SK-N-SH (cell line): ENCODE results near the gene VPS50. TPM values are rescaled to one million over a fixed set of nuclear protein-coding genes. Genes with fewer than 3 reads are reported as not detected.
A peak's percentile ranks its signal among the peaks of the same experiment; 100 is the strongest.
"Not testable (repeated sequence)": the region's sequence is repeated elsewhere in the genome, so short reads cannot be mapped to it uniquely, and the experiment has no call there.

Experiments
- CTCF ChIA-PET: fragments of 300-600, 350-600 bp; formaldehyde crosslinking; extraction: SDS; loops from one replicate; lab custom pipeline; 2021; lab: Yijun Ruan, JAX
- POLR2A ChIA-PET: fragments of 350-600 bp; sonication (Branson Sonifier 250); formaldehyde crosslinking; extraction: SDS; loops from one replicate; lab custom pipeline; 2020; ENCODE audit warnings: antibody characterized with exemption, inconsistent platforms; lab: Yijun Ruan, JAX
- DNase-seq: peaks from one replicate; pipeline ENCODE4 v3.0.0; 2012
- H2AFZ ChIP-seq: fragments of 200-600 bp; sonication (generic); 2 replicates; pipeline ENCODE4 v1.8.1; 2016; ENCODE audit warnings: antibody characterized with exemption, mild to moderate bottlenecking, low read depth
- H3F3A ChIP-seq: fragments of 200-600 bp; sonication (generic); replicated peaks from 2 replicates; pipeline ENCODE3; 2016; ENCODE audit warnings: antibody characterized with exemption, mild to moderate bottlenecking; ENCODE audit not compliant: insufficient read depth
- H3K27ac ChIP-seq, 2 experiments: fragments of 200-500 bp in 1 of 2; fragments of 200-600 bp in 1 of 2; sonication (Bioruptor generic) in 1 of 2; sonication (generic), shearing (Covaris generic) in 1 of 2; 2 replicates each; pipeline versions ENCODE4 v1.5.1 to v1.6.1; 2014 to 2016; ENCODE audit warnings: low read depth in 2 of 2, inconsistent platforms in 1 of 2, low read length in 1 of 2, mild to moderate bottlenecking in 1 of 2, mixed read lengths in 1 of 2
- H3K27me3 ChIP-seq: fragments of 200-600 bp; sonication (generic), shearing (Covaris generic); 2 replicates; pipeline ENCODE4 v1.6.1; 2016; ENCODE audit warnings: mixed run types; ENCODE audit not compliant: insufficient read depth
- H3K36me3 ChIP-seq, 2 experiments: fragments of 200-500 bp in 1 of 2; fragments of 200-600 bp in 1 of 2; sonication (Bioruptor generic) in 1 of 2; sonication (generic) in 1 of 2; replicated peaks in 1 of 2; 2 replicates each; pipeline versions ENCODE3 to v1.5.1; 2014 to 2016; ENCODE audit warnings: low read length in 1 of 2, mild to moderate bottlenecking in 1 of 2; ENCODE audit not compliant: insufficient read depth in 2 of 2, control insufficient read depth in 1 of 2
- H3K4me1 ChIP-seq, 2 experiments: fragments of 200-500 bp in 1 of 2; fragments of 200-600 bp in 1 of 2; sonication (Bioruptor generic) in 1 of 2; sonication (generic), shearing (Covaris generic) in 1 of 2; 2 replicates each; pipeline versions ENCODE4 v1.5.1 to v1.6.1; 2014 to 2016; ENCODE audit warnings: low read depth in 1 of 2, low read length in 1 of 2, mixed run types in 1 of 2; ENCODE audit not compliant: insufficient read depth in 2 of 2, control insufficient read depth in 1 of 2
- H3K4me2 ChIP-seq: fragments of 200-600 bp; sonication (generic), shearing (Covaris generic); 2 replicates; pipeline ENCODE4 v1.6.1; 2017; ENCODE audit warnings: mixed run types
- H3K4me3 ChIP-seq, 2 experiments: fragments of 200-500 bp in 1 of 2; fragments of 200-600 bp in 1 of 2; sonication (Bioruptor generic) in 1 of 2; sonication (generic), shearing (Covaris generic) in 1 of 2; 2 replicates each; pipeline versions ENCODE4 v1.5.1 to v1.8.1; 2014 to 2016; ENCODE audit warnings: low read depth in 2 of 2, inconsistent platforms in 1 of 2, low read length in 1 of 2, mild to moderate bottlenecking in 1 of 2, mixed read lengths in 1 of 2, moderate library complexity in 1 of 2
- H3K79me2 ChIP-seq: fragments of 200-600 bp; sonication (generic); 2 replicates; pipeline ENCODE4 v1.8.1; 2017; ENCODE audit warnings: mild to moderate bottlenecking; ENCODE audit not compliant: insufficient read depth
- H3K9ac ChIP-seq: fragments of 200-600 bp; sonication (generic); 2 replicates; pipeline ENCODE4 v1.6.1; 2017; ENCODE audit warnings: mixed run types
- H3K9me2 ChIP-seq: fragments of 200-600 bp; sonication (generic); 2 replicates; pipeline ENCODE4 v1.6.1; 2017; ENCODE audit warnings: mixed run types
- H3K9me3 ChIP-seq: fragments of 200-600 bp; sonication (generic); 2 replicates; pipeline ENCODE4 v1.6.1; 2017; ENCODE audit warnings: mixed run types, mild to moderate bottlenecking, moderate library complexity
- H4K20me1 ChIP-seq: fragments of 200-600 bp; sonication (generic); 2 replicates; pipeline ENCODE4 v1.6.1; 2017; ENCODE audit warnings: mild to moderate bottlenecking, mixed run types; ENCODE audit not compliant: insufficient read depth
- CHD2 ChIP-seq: fragments of 150-350 bp; IDR thresholded peaks from 2 replicates; pipeline ENCODE4 v1.6.1; 2018; ENCODE audit warnings: low read length; ENCODE audit not compliant: partially characterized antibody
- ELF1 ChIP-seq: IDR thresholded peaks from 2 replicates; pipeline ENCODE4 v1.4.0; 2012
- EZH2phosphoT487 ChIP-seq: fragments of 200-600 bp; sonication (generic); IDR thresholded peaks from 2 replicates; pipeline ENCODE4 v1.6.1; 2017; ENCODE audit warnings: low read depth, mixed run types, mild to moderate bottlenecking, antibody characterized with exemption, moderate library complexity, borderline replicate concordance
- FOXJ3 ChIP-seq: sonication (generic); formaldehyde crosslinking; IDR thresholded peaks from 2 replicates; pipeline ENCODE4 v1.5.1; 2020; ENCODE audit warnings: mild to moderate bottlenecking, missing genetic modification reagents
- FOXM1 ChIP-seq: IDR thresholded peaks from 2 replicates; pipeline ENCODE4 v1.4.0; 2012; ENCODE audit warnings: low read depth, mild to moderate bottlenecking
- GABPA ChIP-seq: IDR thresholded peaks from 2 replicates; pipeline ENCODE4 v1.4.0; 2012; ENCODE audit warnings: low read depth, mild to moderate bottlenecking
- GATA2 ChIP-seq: sonication (generic); formaldehyde crosslinking; IDR thresholded peaks from 2 replicates; pipeline ENCODE4 v1.5.0; 2020; ENCODE audit warnings: mild to moderate bottlenecking, missing genetic modification reagents
- JUND ChIP-seq: IDR thresholded peaks from 2 replicates; pipeline ENCODE4 v1.4.0; 2012
- MEF2A ChIP-seq: IDR thresholded peaks from 2 replicates; pipeline ENCODE4 v1.4.0; 2012; ENCODE audit warnings: low read depth, borderline replicate concordance
- NFIC ChIP-seq: IDR thresholded peaks from 2 replicates; pipeline ENCODE4 v1.4.0; 2012; ENCODE audit warnings: borderline replicate concordance
- NRF1 ChIP-seq: IDR thresholded peaks from 2 replicates; pipeline ENCODE4 v1.6.1; 2012; ENCODE audit warnings: low read depth, mild to moderate bottlenecking, low read length
- RCOR1 ChIP-seq: fragments of 150-350 bp; IDR thresholded peaks from 2 replicates; pipeline ENCODE4 v1.6.1; 2017; ENCODE audit warnings: antibody characterized with exemption, low read length
- TAF1 ChIP-seq: IDR thresholded peaks from 2 replicates; pipeline ENCODE4 v1.6.1; 2012; ENCODE audit warnings: low read depth, mild to moderate bottlenecking, low read length, moderate library complexity, borderline replicate concordance
- TCF12 ChIP-seq: IDR thresholded peaks from 2 replicates; pipeline ENCODE4 v1.4.0; 2012
- YY1 ChIP-seq: IDR thresholded peaks from 2 replicates; pipeline ENCODE4 v1.4.0; 2012; ENCODE audit warnings: low read depth, mild to moderate bottlenecking
- WGBS: methylation state at CpG from one replicate; pipeline ENCODE4 v1.1.6; 2017; ENCODE audit warnings: low lambda C conversion rate; 5-methylcytosine and 5-hydroxymethylcytosine counted together
- polyA plus RNA-seq, 3 experiments: library from polyadenylated mRNA; depleted of rRNA; stranded (reverse); fragments of >200 nt; gene quantifications; 2 replicates each; pipeline ENCODE4 v1.2.3, GENCODE V29; 2012
- TF ChIP-seq, protein P1 (sequence below): IDR thresholded peaks from 2 replicates; pipeline ENCODE4 v1.4.0; 2012; ENCODE audit warnings: low read depth
- TF ChIP-seq, protein P2 (sequence below): IDR thresholded peaks from 2 replicates; pipeline ENCODE4; 2012
- TF ChIP-seq, protein P3 (sequence below): fragments of 150-350 bp; IDR thresholded peaks from 2 replicates; pipeline ENCODE4 v1.6.1; 2016; ENCODE audit warnings: mild to moderate bottlenecking, low read depth, low read length
- TF ChIP-seq, protein P4 (sequence below): IDR thresholded peaks from 2 replicates; pipeline ENCODE4 v1.4.0; 2012; ENCODE audit warnings: low read depth, borderline replicate concordance

The VPS50 gene
- polyA plus RNA-seq, 1 of the 3 experiments (the other 2 are of a cell fraction) = 9.1 TPM

DNA sequence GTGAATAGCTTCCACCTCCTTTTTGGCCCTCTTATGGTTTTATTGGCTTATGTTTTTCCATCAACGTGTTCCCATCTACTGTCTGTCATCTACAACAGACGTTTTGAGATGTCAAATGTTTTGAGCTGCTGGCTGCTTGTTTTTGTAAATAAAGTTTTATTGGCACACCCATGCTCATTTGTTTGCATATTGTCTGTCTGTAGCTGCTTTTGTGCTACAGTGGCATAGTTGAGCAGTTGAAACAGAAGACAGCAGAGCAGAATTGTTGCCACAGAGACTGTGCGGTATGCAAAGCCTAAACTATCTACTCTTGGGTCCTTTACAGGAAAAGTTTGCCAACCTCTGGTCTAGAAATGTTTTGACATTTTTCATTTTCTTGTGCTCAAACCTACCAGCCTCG, 88.7 kb downstream of the VPS50 start:
- CTCF ChIA-PET = interaction anchor here (1.0 to 1.5 kb wide), 2 partner anchors 44 to 75 kb away, joined by 3 to 5 read pairs; no protein-coding TSS in a partner anchor
- H3K27me3 ChIP-seq = no peaks in the 10 kb centered on the region
- 94% methylated on average over 4 of the region's 4 CpGs for WGBS

DNA sequence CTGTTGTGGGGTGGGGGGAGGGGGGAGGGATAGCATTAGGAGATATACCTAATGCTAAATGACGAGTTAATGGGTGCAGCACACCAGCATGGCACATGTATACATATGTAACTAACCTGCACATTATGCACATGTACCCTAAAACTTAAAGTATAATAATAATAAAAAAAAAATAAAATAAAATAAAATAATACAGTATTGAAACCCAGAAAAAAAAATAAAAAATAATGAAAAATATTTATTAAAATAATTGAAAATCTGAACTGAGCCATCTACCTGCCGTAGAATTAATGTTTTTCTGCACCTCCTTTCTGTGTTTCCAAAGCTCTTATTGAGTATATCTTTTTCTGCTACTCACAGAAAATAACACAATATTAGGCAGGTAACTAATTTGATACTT, 94.1 kb downstream of the VPS50 start:
- H4K20me1 ChIP-seq, H3K27me3 ChIP-seq, H3K9ac ChIP-seq, H3K4me2 ChIP-seq, H3K9me3 ChIP-seq, H3K79me2 ChIP-seq, H3F3A ChIP-seq, H3K9me2 ChIP-seq, H3K4me3 ChIP-seq, POLR2A ChIA-PET, H2AFZ ChIP-seq, DNase-seq, H3K4me1 ChIP-seq: not testable (repeated sequence)
- CTCF ChIA-PET = interaction anchor here (1.8 kb wide), 1 partner anchor 11 kb away, joined by 5 read pairs; no protein-coding TSS in a partner anchor
- H3K27ac ChIP-seq = peak overlapping the region in 1 of 2 experiments; percentile 32; a peak in 2 of 4 replicates
- peaks cover 10 to 14% of the 10 kb centered on the region in 2 experiments for H3K36me3 ChIP-seq
- 97% methylated on average over 2 of the region's 2 CpGs for WGBS

More for the DNA sequence above, 88.7 kb downstream of the VPS50 start:
- Histone ChIP-seq H3K9ac (no peak overlapping the region), H3K36me3 (peaks cover 14 to 15% of the 10 kb centered on the region in 2 experiments), H3K4me2 (no peak overlapping the region), H3K9me3 (no peaks in the 10 kb centered on the region; the same call in 1 of the 2 replicates), H3K9me2 (peaks cover 4% of the 10 kb centered on the region; the same call in 1 of the 2 replicates), H2AFZ (no peak overlapping the region), H3K4me1 (peaks cover 0 to 6% of the 10 kb centered on the region in 2 experiments; a peak in 1 of 4 replicates), H3F3A (peaks cover 19% of the 10 kb centered on the region), H3K4me3 (no peak overlapping the region), H3K79me2 (no peaks in the 10 kb centered on the region), H4K20me1 (no peaks in the 10 kb centered on the region), H3K27ac (no peak overlapping the region)
- POLR2A ChIA-PET = no interaction called here
- no peak for DNase-seq
- no peak for TF ChIP-seq JUND
- TF ChIP-seq MEF2A = no peak
- TF ChIP-seq, protein P1, sequence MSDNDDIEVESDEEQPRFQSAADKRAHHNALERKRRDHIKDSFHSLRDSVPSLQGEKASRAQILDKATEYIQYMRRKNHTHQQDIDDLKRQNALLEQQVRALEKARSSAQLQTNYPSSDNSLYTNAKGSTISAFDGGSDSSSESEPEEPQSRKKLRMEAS = no peak
- TF ChIP-seq, protein P2, sequence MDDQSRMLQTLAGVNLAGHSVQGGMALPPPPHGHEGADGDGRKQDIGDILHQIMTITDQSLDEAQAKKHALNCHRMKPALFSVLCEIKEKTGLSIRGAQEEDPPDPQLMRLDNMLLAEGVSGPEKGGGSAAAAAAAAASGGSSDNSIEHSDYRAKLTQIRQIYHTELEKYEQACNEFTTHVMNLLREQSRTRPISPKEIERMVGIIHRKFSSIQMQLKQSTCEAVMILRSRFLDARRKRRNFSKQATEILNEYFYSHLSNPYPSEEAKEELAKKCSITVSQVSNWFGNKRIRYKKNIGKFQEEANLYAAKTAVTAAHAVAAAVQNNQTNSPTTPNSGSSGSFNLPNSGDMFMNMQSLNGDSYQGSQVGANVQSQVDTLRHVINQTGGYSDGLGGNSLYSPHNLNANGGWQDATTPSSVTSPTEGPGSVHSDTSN = no peak
- TF ChIP-seq FOXJ3 (CRISPR knock-in tag) = no peak
- no peak for TF ChIP-seq EZH2phosphoT487
- TF ChIP-seq, protein P3, sequence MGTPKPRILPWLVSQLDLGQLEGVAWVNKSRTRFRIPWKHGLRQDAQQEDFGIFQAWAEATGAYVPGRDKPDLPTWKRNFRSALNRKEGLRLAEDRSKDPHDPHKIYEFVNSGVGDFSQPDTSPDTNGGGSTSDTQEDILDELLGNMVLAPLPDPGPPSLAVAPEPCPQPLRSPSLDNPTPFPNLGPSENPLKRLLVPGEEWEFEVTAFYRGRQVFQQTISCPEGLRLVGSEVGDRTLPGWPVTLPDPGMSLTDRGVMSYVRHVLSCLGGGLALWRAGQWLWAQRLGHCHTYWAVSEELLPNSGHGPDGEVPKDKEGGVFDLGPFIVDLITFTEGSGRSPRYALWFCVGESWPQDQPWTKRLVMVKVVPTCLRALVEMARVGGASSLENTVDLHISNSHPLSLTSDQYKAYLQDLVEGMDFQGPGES = no peak
- TF ChIP-seq TAF1 = no peak
- TF ChIP-seq, protein P4, sequence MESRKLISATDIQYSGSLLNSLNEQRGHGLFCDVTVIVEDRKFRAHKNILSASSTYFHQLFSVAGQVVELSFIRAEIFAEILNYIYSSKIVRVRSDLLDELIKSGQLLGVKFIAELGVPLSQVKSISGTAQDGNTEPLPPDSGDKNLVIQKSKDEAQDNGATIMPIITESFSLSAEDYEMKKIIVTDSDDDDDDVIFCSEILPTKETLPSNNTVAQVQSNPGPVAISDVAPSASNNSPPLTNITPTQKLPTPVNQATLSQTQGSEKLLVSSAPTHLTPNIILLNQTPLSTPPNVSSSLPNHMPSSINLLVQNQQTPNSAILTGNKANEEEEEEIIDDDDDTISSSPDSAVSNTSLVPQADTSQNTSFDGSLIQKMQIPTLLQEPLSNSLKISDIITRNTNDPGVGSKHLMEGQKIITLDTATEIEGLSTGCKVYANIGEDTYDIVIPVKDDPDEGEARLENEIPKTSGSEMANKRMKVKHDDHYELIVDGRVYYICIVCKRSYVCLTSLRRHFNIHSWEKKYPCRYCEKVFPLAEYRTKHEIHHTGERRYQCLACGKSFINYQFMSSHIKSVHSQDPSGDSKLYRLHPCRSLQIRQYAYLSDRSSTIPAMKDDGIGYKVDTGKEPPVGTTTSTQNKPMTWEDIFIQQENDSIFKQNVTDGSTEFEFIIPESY = no peak
- TF ChIP-seq GABPA = no peak
- no peak for TF ChIP-seq GATA2 (CRISPR knock-in tag)
- no peak for TF ChIP-seq YY1
- no peak for TF ChIP-seq NFIC
- TF ChIP-seq NRF1 = no peak
- TF ChIP-seq RCOR1 = no peak
- TF ChIP-seq TCF12 = no peak
- no peak for TF ChIP-seq FOXM1
- TF ChIP-seq CHD2 = no peak
- TF ChIP-seq ELF1 = no peak
